B cell (primary cell): Measurements from ENCODE around the gene ATP8B3. TPM values are rescaled to one million over a fixed set of nuclear protein-coding genes. Genes with fewer than 3 reads are reported as not detected.

Source experiments
- ATAC-seq: fragments of 200-7000 bp; cut with Tn5 transposase; one replicate; pipeline ENCODE4 v1.10.0; 2021; ENCODE audit warnings: low read depth, mild to moderate bottlenecking, moderate number of reproducible peaks, moderate library complexity
- CTCF ChIA-PET: fragments of 350-600 bp; sonication (Branson Sonifier 250); formaldehyde crosslinking; loops from one replicate; lab custom pipeline; 2021; ENCODE audit warnings: antibody characterized with exemption, inconsistent platforms; lab: Charles Lee
- POLR2A ChIA-PET: fragments of 350-600 bp; sonication (Branson Sonifier 250); formaldehyde crosslinking; loops from one replicate; lab custom pipeline; 2021; ENCODE audit warnings: antibody characterized with exemption; lab: Charles Lee
- DNase-seq: peaks from one replicate; pipeline ENCODE4 v3.0.0; 2013
- H2AFZ ChIP-seq: 2 replicates; pipeline ENCODE4 v1.6.1; 2012; ENCODE audit warnings: mild to moderate bottlenecking, low read depth, low read length; ENCODE audit not compliant: insufficient read depth, poor library complexity, severe bottlenecking
- H3K27ac ChIP-seq, 2 donors: 1 replicate in 1 of 2; 2 replicates in 1 of 2; pipeline ENCODE4 v1.5.1; 2012 to 2013; ENCODE audit warnings: low read length in 2 of 2, mild to moderate bottlenecking in 2 of 2, moderate library complexity in 1 of 2
- H3K27me3 ChIP-seq, 4 experiments: fragments of 200-600 bp in 1 of 4; sonication (generic) in 1 of 4; replicated peaks in 1 of 4; 1 replicate in 2 of 4; 2 replicates in 2 of 4; pipeline versions ENCODE4 v1.6.1 to v1.7.0; 2013 to 2016; ENCODE audit warnings: low read length in 3 of 4, mild to moderate bottlenecking in 2 of 4, mixed read lengths in 1 of 4, moderate library complexity in 1 of 4; ENCODE audit not compliant: insufficient read depth in 4 of 4, control insufficient read depth in 3 of 4; ENCODE audit errors: control extremely low read depth in 1 of 4
- H3K36me3 ChIP-seq, 2 experiments: replicated peaks in 1 of 2; 1 replicate in 1 of 2; 2 replicates in 1 of 2; pipeline versions ENCODE4 v1.6.1 to v1.7.1; 2013; ENCODE audit warnings: low read length in 1 of 2; ENCODE audit not compliant: insufficient read depth in 2 of 2, control insufficient read depth in 1 of 2; ENCODE audit errors: control extremely low read depth in 1 of 2, extremely low read depth in 1 of 2
- H3K4me1 ChIP-seq, 2 donors: fragments of 200-600 bp in 1 of 2; sonication (generic) in 1 of 2; 1 replicate in 1 of 2; 2 replicates in 1 of 2; pipeline versions ENCODE4 v1.5.1 to v1.6.1; 2013 to 2017; ENCODE audit warnings: low read length in 2 of 2; ENCODE audit not compliant: control insufficient read depth in 2 of 2, insufficient read depth in 2 of 2
- H3K4me2 ChIP-seq: replicated peaks from 2 replicates; pipeline ENCODE3; 2012; ENCODE audit warnings: mild to moderate bottlenecking, low read depth, low read length; ENCODE audit not compliant: poor library complexity, severe bottlenecking
- H3K4me3 ChIP-seq, 5 experiments: fragments of 200-600 bp in 1 of 5; sonication (generic) in 1 of 5; 1 replicate in 3 of 5; 2 replicates in 2 of 5; pipeline versions ENCODE4 v1.5.1 to v1.7.0; 2011 to 2016; ENCODE audit warnings: low read length in 4 of 5, mild to moderate bottlenecking in 4 of 5, low read depth in 2 of 5, control low read depth in 1 of 5, moderate library complexity in 1 of 5; ENCODE audit not compliant: insufficient read depth in 1 of 5; ENCODE audit errors: control extremely low read depth in 1 of 5, extremely low read depth in 1 of 5
- H3K79me2 ChIP-seq: fragments of 200-600 bp; sonication (generic); one replicate; pipeline ENCODE4 v1.6.0; 2016; ENCODE audit warnings: low read length; ENCODE audit not compliant: control insufficient read depth, insufficient read depth
- H3K9ac ChIP-seq: fragments of 200-600 bp; sonication (generic); 2 replicates; pipeline ENCODE4 v1.6.1; 2017; ENCODE audit warnings: mild to moderate bottlenecking, low read length, moderate library complexity
- H3K9me3 ChIP-seq, 3 donors: one replicate each; pipeline versions ENCODE4 v1.6.1 to v1.7.1; 2013; ENCODE audit warnings: low read length in 2 of 3; ENCODE audit not compliant: control insufficient read depth in 2 of 3, insufficient read depth in 1 of 3; ENCODE audit errors: control extremely low read depth in 1 of 3
- H4K20me1 ChIP-seq: 2 replicates; pipeline ENCODE4 v1.6.0; 2012; ENCODE audit warnings: mild to moderate bottlenecking, low read length; ENCODE audit not compliant: insufficient read depth, control insufficient read depth, poor library complexity, severe bottlenecking
- H3K27ac Mint-ChIP-seq: one replicate; pipeline ENCODE4 v1.8.0; 2021; ENCODE audit warnings: mixed read lengths
- H3K27me3 Mint-ChIP-seq: one replicate; pipeline ENCODE4 v1.8.0; 2021; ENCODE audit warnings: mixed read lengths
- H3K4me1 Mint-ChIP-seq: one replicate; pipeline ENCODE4 v1.8.0; 2021; ENCODE audit warnings: mixed read lengths
- H3K4me3 Mint-ChIP-seq: one replicate; pipeline ENCODE4 v1.8.0; 2021; ENCODE audit warnings: mixed read lengths
- H3K9me3 Mint-ChIP-seq: one replicate; pipeline ENCODE4 v1.8.0; 2022; ENCODE audit warnings: mixed read lengths; ENCODE audit not compliant: insufficient read depth
- EZH2 ChIP-seq: IDR thresholded peaks from 2 replicates; pipeline ENCODE4 v1.6.1; 2012; ENCODE audit warnings: borderline replicate concordance, low read depth, mild to moderate bottlenecking, moderate library complexity, low read length; ENCODE audit not compliant: insufficient read depth, poor library complexity, severe bottlenecking
- WGBS: methylation state at CpG from one replicate; pipeline ENCODE4 v1.1.5; 2013; ENCODE audit warnings: missing lambda C conversion rate; ENCODE audit not compliant: insufficient coverage; 5-methylcytosine and 5-hydroxymethylcytosine counted together
- intact Hi-C: fragments of 100-400 bp; cut with micrococcal nuclease; formaldehyde crosslinking; loops from one replicate; pipeline ENCODE4 v1.10.0; 2022
- polyA plus RNA-seq: library from polyadenylated mRNA; depleted of rRNA; stranded (reverse); fragments of >200 nt; gene quantifications from 2 replicates; pipeline ENCODE4 v1.2.3, GENCODE V29; 2012
- total RNA-seq, 2 donors: library from RNA; stranded (reverse); fragments of 120-200 nt in 1 of 2; gene quantifications; 1 replicate in 1 of 2; 2 replicates in 1 of 2; pipeline versions ENCODE4 v1.2.3 to v1.2.4, GENCODE V29; 2013 to 2022
- TF ChIP-seq, protein P1 (sequence below): fragments of 200-600 bp; IDR thresholded peaks from one replicate; pipeline ENCODE4 v1.8.0; 2022; ENCODE audit warnings: antibody characterized with exemption, mild to moderate bottlenecking

ATP8B3 gene
- total and polyA plus RNA-seq, 2 donors (not counting 1 experiment from before 2014, with no cell fraction given), result 0.89 to 5.1 TPM

DNA sequence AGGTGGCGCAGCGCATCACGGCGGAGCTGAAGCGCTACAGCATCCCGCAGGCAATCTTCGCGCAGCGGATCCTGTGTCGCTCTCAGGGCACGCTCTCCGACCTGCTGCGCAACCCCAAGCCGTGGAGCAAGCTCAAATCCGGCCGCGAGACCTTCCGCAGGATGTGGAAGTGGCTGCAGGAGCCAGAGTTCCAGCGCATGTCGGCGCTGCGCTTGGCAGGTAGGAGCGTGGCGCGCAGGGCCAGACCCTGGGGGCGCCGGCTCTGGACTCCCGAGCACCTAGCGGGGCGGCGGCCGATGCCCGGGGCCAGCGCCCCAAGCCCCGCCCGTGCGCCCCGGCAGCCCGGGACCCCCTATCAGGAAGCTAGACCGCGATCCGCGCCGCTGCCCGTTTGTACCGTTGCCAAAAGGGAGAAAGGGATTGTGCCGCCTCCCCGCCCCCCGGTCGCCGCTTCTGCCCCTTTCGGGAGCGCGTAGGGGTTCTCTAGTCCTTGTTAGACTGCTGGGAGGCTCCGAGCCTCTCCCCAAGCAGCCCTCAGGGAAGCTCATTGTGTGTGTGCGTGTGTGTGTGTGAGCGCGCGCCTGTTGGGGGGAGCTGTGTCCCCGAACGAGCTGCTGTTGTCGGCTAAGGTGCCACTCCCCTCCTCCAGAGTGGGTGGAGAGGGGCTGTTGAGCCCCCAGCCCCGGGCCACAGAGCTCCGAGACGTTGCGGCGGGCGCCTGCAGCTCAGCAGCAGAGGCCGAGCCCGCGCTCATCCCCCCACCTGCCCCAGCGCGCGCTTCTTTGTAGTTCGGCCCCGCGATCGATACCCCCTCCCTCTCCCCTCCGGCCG is 57.2 kb downstream of the ATP8B3 start:
- WGBS, result 7% methylated on average over 72 of the region's 80 CpGs
- no peak overlapping the region for H2AFZ ChIP-seq
- H3K4me1 ChIP-seq, result peaks cover 60 to 72% of the 10 kb centered on the region in 2 donors
- peaks cover 36% of the 10 kb centered on the region for H3K27me3 Mint-ChIP-seq
- TF ChIP-seq, protein P1, sequence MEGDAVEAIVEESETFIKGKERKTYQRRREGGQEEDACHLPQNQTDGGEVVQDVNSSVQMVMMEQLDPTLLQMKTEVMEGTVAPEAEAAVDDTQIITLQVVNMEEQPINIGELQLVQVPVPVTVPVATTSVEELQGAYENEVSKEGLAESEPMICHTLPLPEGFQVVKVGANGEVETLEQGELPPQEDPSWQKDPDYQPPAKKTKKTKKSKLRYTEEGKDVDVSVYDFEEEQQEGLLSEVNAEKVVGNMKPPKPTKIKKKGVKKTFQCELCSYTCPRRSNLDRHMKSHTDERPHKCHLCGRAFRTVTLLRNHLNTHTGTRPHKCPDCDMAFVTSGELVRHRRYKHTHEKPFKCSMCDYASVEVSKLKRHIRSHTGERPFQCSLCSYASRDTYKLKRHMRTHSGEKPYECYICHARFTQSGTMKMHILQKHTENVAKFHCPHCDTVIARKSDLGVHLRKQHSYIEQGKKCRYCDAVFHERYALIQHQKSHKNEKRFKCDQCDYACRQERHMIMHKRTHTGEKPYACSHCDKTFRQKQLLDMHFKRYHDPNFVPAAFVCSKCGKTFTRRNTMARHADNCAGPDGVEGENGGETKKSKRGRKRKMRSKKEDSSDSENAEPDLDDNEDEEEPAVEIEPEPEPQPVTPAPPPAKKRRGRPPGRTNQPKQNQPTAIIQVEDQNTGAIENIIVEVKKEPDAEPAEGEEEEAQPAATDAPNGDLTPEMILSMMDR, result no peak
- peak; percentile 45 for TF ChIP-seq EZH2
- H3K9me3 Mint-ChIP-seq, result no peaks in the 10 kb centered on the region
- H3K27ac ChIP-seq, result no peak overlapping the region
- intact Hi-C loops, result no loop called here
- peak overlapping the region; percentile 37 for H3K4me3 Mint-ChIP-seq
- no peak overlapping the region for H3K9ac ChIP-seq
- H4K20me1 ChIP-seq, result peaks cover 14% of the 10 kb centered on the region
- peaks cover 0 to 85% (median 63%) of the 10 kb centered on the region in 4 experiments for H3K27me3 ChIP-seq
- ChIA-PET CTCF (no interaction called here), POLR2A (no interaction called here)
- no peaks in the 10 kb centered on the region for H3K36me3 ChIP-seq
- peak overlapping the region; percentile 52 for H3K4me2 ChIP-seq
- H3K79me2 ChIP-seq, result no peaks in the 10 kb centered on the region
- peaks cover 30% of the 10 kb centered on the region for H3K4me1 Mint-ChIP-seq
- H3K9me3 ChIP-seq, result peaks cover 0 to 67% (median 0%) of the 10 kb centered on the region in 3 donors
- ATAC-seq, result no peak
- H3K27ac Mint-ChIP-seq, result no peak overlapping the region
- H3K4me3 ChIP-seq, result no peak overlapping the region
- DNase-seq, result peak; percentile 57

DNA sequence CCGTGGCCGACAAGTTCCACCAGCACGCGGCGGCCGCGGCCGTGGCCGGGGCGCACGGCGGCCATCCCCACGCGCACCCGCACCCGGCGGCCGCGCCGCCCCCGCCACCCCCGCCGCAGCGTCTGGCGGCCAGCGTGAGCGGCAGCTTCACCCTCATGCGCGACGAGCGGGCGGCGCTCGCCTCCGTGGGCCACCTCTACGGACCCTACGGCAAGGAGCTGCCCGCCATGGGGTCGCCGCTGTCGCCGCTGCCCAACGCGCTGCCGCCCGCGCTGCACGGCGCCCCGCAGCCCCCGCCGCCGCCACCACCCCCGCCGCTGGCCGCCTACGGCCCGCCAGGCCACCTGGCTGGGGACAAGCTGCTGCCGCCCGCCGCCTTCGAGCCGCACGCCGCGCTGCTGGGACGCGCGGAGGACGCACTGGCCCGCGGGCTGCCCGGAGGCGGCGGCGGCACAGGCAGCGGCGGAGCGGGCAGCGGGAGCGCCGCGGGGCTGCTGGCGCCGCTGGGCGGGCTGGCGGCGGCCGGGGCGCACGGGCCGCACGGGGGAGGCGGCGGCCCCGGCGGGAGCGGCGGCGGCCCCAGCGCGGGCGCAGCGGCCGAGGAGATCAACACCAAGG is 57.9 kb downstream of the ATP8B3 start:
- intact Hi-C loops, result no loop called here
- H3K4me2 ChIP-seq, result peak overlapping the region; percentile 52

More for the DNA sequence above, 57.9 kb downstream of the ATP8B3 start:
- ChIA-PET POLR2A (no interaction called here), CTCF (no interaction called here)
- TF ChIP-seq EZH2, result no peak
- TF ChIP-seq, protein P1, result no peak
- no peaks in the 10 kb centered on the region for H3K79me2 ChIP-seq
- 4% methylated on average over 105 of the region's 105 CpGs for WGBS
- no peak overlapping the region for H3K9ac ChIP-seq
- Mint-ChIP-seq H3K9me3 (no peaks in the 10 kb centered on the region), H3K4me3 (no peak overlapping the region), H3K27ac (no peak overlapping the region), H3K27me3 (peaks cover 36% of the 10 kb centered on the region), H3K4me1 (peaks cover 30% of the 10 kb centered on the region)
- H3K4me1 ChIP-seq, result peaks cover 66 to 78% of the 10 kb centered on the region in 2 donors
- no peak for ATAC-seq
- H3K9me3 ChIP-seq, result peaks cover 0 to 68% (median 0%) of the 10 kb centered on the region in 3 donors
- no peak overlapping the region for H3K27ac ChIP-seq
- DNase-seq, result no peak
- peaks cover 18% of the 10 kb centered on the region for H4K20me1 ChIP-seq
- no peak overlapping the region for H2AFZ ChIP-seq
- H3K4me3 ChIP-seq, result no peak overlapping the region
- H3K36me3 ChIP-seq, result no peaks in the 10 kb centered on the region
- peaks cover 0 to 83% (median 62%) of the 10 kb centered on the region in 4 experiments for H3K27me3 ChIP-seq
